Kasumi-1 (cell line): Measurements from ENCODE around the gene HDHD5.

Experiments used
- DNase-seq, 2 experiments: peaks; one replicate each; lab custom pipeline; 2025; lab: John Stamatoyannopoulos, UW

HDHD5 gene

GRCh38 chr22:17120281-17120680, 38.8 kb downstream of the HDHD5 start:
- DNase-seq: peak; percentile 11 to 14

GRCh38 chr22:17119481-17120202, 39.4 kb downstream of the HDHD5 start:
- DNase-seq: no peak

GRCh38 chr22:17118342-17118741, 40.7 kb downstream of the HDHD5 start:
- DNase-seq: no peak

- peak; percentile 89 to 92 for DNase-seq
These were observed 41.2 kb downstream of the HDHD5 start for GRCh38 chr22:17117890-17118289.

- no peak for DNase-seq
These were observed 41.7 kb downstream of the HDHD5 start for GRCh38 chr22:17117400-17117799.

GRCh38 chr22:17116572-17117330, 42.3 kb downstream of the HDHD5 start:
- no peak for DNase-seq

- peak; percentile 34 to 50 for DNase-seq
These were observed 43.0 kb downstream of the HDHD5 start for GRCh38 chr22:17115945-17116565.

- DNase-seq: no peak
These were observed 43.8 kb downstream of the HDHD5 start for GRCh38 chr22:17115236-17115635.

- DNase-seq: no peak
These were observed 44.2 kb downstream of the HDHD5 start for GRCh38 chr22:17114898-17115235.

GRCh38 chr22:17114173-17114897, 44.7 kb downstream of the HDHD5 start:
- peak; percentile 42 to 48 for DNase-seq

- no peak for DNase-seq
These were observed 45.5 kb downstream of the HDHD5 start for GRCh38 chr22:17113600-17113999.

GRCh38 chr22:17112491-17113042, 46.5 kb downstream of the HDHD5 start:
- DNase-seq: no peak

- no peak for DNase-seq
These were observed 48.1 kb downstream of the HDHD5 start for GRCh38 chr22:17110791-17111550.

- DNase-seq: no peak
These were observed 49.1 kb downstream of the HDHD5 start for GRCh38 chr22:17109976-17110375.

GRCh38 chr22:17109113-17109865, 49.8 kb downstream of the HDHD5 start:
- no peak for DNase-seq

GRCh38 chr22:17108256-17109112, 50.6 kb downstream of the HDHD5 start:
- no peak for DNase-seq

GRCh38 chr22:17107547-17107810, 51.6 kb downstream of the HDHD5 start:
- no peak for DNase-seq

- peak; percentile 91 to 92 for DNase-seq
These were observed 52.1 kb downstream of the HDHD5 start for GRCh38 chr22:17106785-17107546.

GRCh38 chr22:17106161-17106784, 52.8 kb downstream of the HDHD5 start:
- DNase-seq: peak; percentile 38 to 46
